K562 (cell line): Measurements from ENCODE around the gene ZMYND8. TPM values are rescaled to one million over a fixed set of nuclear protein-coding genes. Genes with fewer than 3 reads are reported as not detected.
A peak's percentile ranks its signal among the peaks of the same experiment; 100 is the strongest.

Experiments
- ARNT ChIP-seq, 2 experiments: fragments of 450-650 bp; IDR thresholded peaks; 2 replicates each; pipeline ENCODE4 v1.6.1; 2016; ENCODE audit warnings: mild to moderate bottlenecking in 1 of 2
- BRD9 ChIP-seq: fragments of 450-650 bp; IDR thresholded peaks from 2 replicates; pipeline ENCODE4 v1.6.1; 2018; ENCODE audit warnings: low read depth; ENCODE audit not compliant: partially characterized antibody
- CHD4 ChIP-seq: fragments of 200-600 bp; sonication (generic); IDR thresholded peaks from 3 replicates; pipeline ENCODE4 v1.6.1; 2012; ENCODE audit warnings: low read depth, mild to moderate bottlenecking, mixed read lengths, low read length, inconsistent platforms; ENCODE audit not compliant: insufficient read depth, insufficient replicate concordance, poor library complexity, severe bottlenecking
- DIDO1 ChIP-seq: fragments of 450-650 bp; IDR thresholded peaks from 2 replicates; pipeline ENCODE4 v1.6.1; 2016; ENCODE audit warnings: low read depth, missing biosample characterization, missing genetic modification characterization
- FOSL1 ChIP-seq: fragments of 200-800 bp; sonication (Bioruptor generic); conservative IDR thresholded peaks from 2 replicates; pipeline ENCODE4 v1.6.1; 2016; ENCODE audit warnings: missing genetic modification characterization, missing compliant biosample characterization
- FOXA3 ChIP-seq, 2 experiments: fragments of 450-650 bp in 1 of 2; sonication (generic) in 1 of 2; formaldehyde crosslinking; IDR thresholded peaks in 1 of 2; conservative IDR thresholded peaks in 1 of 2; 2 replicates each; pipeline versions ENCODE4 v1.4.0 to v1.8.0; 2020 to 2022; ENCODE audit warnings: mild to moderate bottlenecking in 2 of 2, missing genetic modification reagents in 1 of 2
- IRF9 ChIP-seq: fragments of 450-650 bp; IDR thresholded peaks from 2 replicates; pipeline ENCODE4 v1.6.1; 2016; ENCODE audit warnings: missing biosample characterization, missing genetic modification characterization
- JUN ChIP-seq, 2 experiments: sonication (generic) in 1 of 2; formaldehyde crosslinking in 1 of 2; IDR thresholded peaks; 2 replicates each; pipeline versions ENCODE4 v1.6.1 to v1.8.0; 2012 to 2022; ENCODE audit warnings: borderline replicate concordance in 2 of 2, mild to moderate bottlenecking in 2 of 2, improper control_type of control experiment in 1 of 2, low read depth in 1 of 2, low read length in 1 of 2, missing genetic modification reagents in 1 of 2
- L3MBTL2 ChIP-seq: fragments of 450-650 bp; IDR thresholded peaks from 2 replicates; pipeline ENCODE4 v1.6.1; 2016; ENCODE audit warnings: mild to moderate bottlenecking, moderate library complexity
- MEF2D ChIP-seq: conservative IDR thresholded peaks from 2 replicates; pipeline ENCODE4 v1.6.1; 2016; ENCODE audit warnings: low read depth, missing genetic modification characterization, missing compliant biosample characterization
- NFRKB ChIP-seq: fragments of 450-650 bp; IDR thresholded peaks from 2 replicates; pipeline ENCODE4 v1.6.1; 2016; ENCODE audit warnings: low read depth
- NR1H2 ChIP-seq: sonication (generic); formaldehyde crosslinking; IDR thresholded peaks from 2 replicates; pipeline ENCODE4 v1.4.0; 2020; ENCODE audit warnings: mild to moderate bottlenecking, missing genetic modification reagents
- NR2C1 ChIP-seq, 2 experiments: fragments of 450-650 bp; IDR thresholded peaks; 2 replicates each; pipeline ENCODE4 v1.6.1; 2017; ENCODE audit warnings: mild to moderate bottlenecking in 2 of 2, antibody characterized with exemption in 1 of 2, inconsistent platforms in 1 of 2, missing compliant biosample characterization in 1 of 2, missing genetic modification characterization in 1 of 2
- NR4A1 ChIP-seq, 2 experiments: fragments of 250-450 bp in 1 of 2; fragments of 450-650 bp in 1 of 2; sonication (Bioruptor Pico) in 1 of 2; IDR thresholded peaks; 2 replicates each; pipeline versions ENCODE4 v1.4.0 to v1.6.1; 2016 to 2020; ENCODE audit warnings: mild to moderate bottlenecking in 2 of 2, missing compliant biosample characterization in 1 of 2, missing genetic modification characterization in 1 of 2, moderate library complexity in 1 of 2
- POLR2A ChIP-seq: fragments of 450-650 bp; conservative IDR thresholded peaks from 2 replicates; pipeline ENCODE4 v1.6.1; 2016
- RCOR1 ChIP-seq, 2 experiments: IDR thresholded peaks; 2 replicates each; pipeline ENCODE4 v1.6.1; 2012; ENCODE audit warnings: low read depth in 2 of 2, low read length in 2 of 2, borderline replicate concordance in 1 of 2, improper control_type of control experiment in 1 of 2
- SMARCA4 ChIP-seq: fragments of 450-650 bp; IDR thresholded peaks from 2 replicates; pipeline ENCODE4 v1.6.1; 2016
- SMARCC2 ChIP-seq: fragments of 450-650 bp; IDR thresholded peaks from 2 replicates; pipeline ENCODE4 v1.6.1; 2017; ENCODE audit warnings: antibody characterized with exemption, moderate library complexity, mild to moderate bottlenecking, low read depth
- SPI1 ChIP-seq: IDR thresholded peaks from 2 replicates; pipeline ENCODE4 v1.6.1; 2011; ENCODE audit warnings: low read depth, low read length, control low read depth, borderline replicate concordance
- SRF ChIP-seq, 2 experiments: fragments of 250-450, 450-650 bp in 1 of 2; sonication (Bioruptor Pico) in 1 of 2; sonication (generic) in 1 of 2; formaldehyde crosslinking; IDR thresholded peaks; 2 replicates each; pipeline versions ENCODE4 v1.5.0 to v1.5.1; 2020 to 2022; ENCODE audit warnings: mild to moderate bottlenecking in 1 of 2, missing genetic modification reagents in 1 of 2
- TBP ChIP-seq: optimal IDR thresholded peaks from 2 replicates; pipeline ENCODE3; 2011; ENCODE audit warnings: low read depth, low read length, improper control_type of control experiment
- ZNF589 ChIP-seq: fragments of 200-800 bp; sonication (Bioruptor generic); IDR thresholded peaks from 2 replicates; pipeline ENCODE4 v1.6.1; 2016; ENCODE audit warnings: low read depth, missing genetic modification characterization, missing compliant biosample characterization
- ZNF639 ChIP-seq, 2 experiments: fragments of 200-800 bp in 1 of 2; sonication (Bioruptor generic) in 1 of 2; sonication (generic) in 1 of 2; formaldehyde crosslinking in 1 of 2; IDR thresholded peaks in 1 of 2; conservative IDR thresholded peaks in 1 of 2; 2 replicates each; pipeline versions ENCODE4 v1.5.0 to v1.6.1; 2016 to 2020; ENCODE audit warnings: missing compliant biosample characterization in 1 of 2, missing genetic modification characterization in 1 of 2, missing genetic modification reagents in 1 of 2
- polyA plus RNA-seq, 8 experiments: library from polyadenylated mRNA; depleted of rRNA in 4 of 8; stranded (reverse) in 5 of 8; unstranded in 3 of 8; fragments of >200 nt; fragmentation: Nextera tagmentation in 2 of 8; fragmentation: Illumina TruSeq in 1 of 8; extraction: Ambion mirVana in 2 of 8; extraction: Trizol in 1 of 8; gene quantifications; 2 replicates each; pipeline versions ENCODE4 v1.2.1 to v1.2.3, GENCODE V29; 2011 to 2014; ENCODE audit warnings: inconsistent platforms in 1 of 8, missing spikeins in 1 of 8
- total RNA-seq, 7 experiments: library from RNA; depleted of rRNA in 6 of 7; stranded (reverse); fragments of >200 nt in 6 of 7; fragmentation: Illumina TruSeq in 2 of 7; extraction: Trizol in 2 of 7; gene quantifications; 2 replicates each; pipeline versions ENCODE4 v1.2.1 to v1.2.3, GENCODE V29; 2011 to 2021; ENCODE audit warnings: low replicate concordance in 1 of 7

Gene ZMYND8
- total and polyA plus RNA-seq, 9 of the 15 experiments (the other 6 are each of a cell fraction or from before 2014, with no cell fraction given), result 31.8 to 148 (median 71.9) TPM

GRCh38 chr20:47392015-47392720 is 35.7 kb upstream of the ZMYND8 start (continued):
- TF ChIP-seq MEF2D (tag), result peak; percentile 80
- TF ChIP-seq TBP, result peak; percentile 71
- TF ChIP-seq FOXA3 (CRISPR knock-in tag; conservative IDR thresholded peaks at IDR 0.05 in 1 of 2, IDR thresholded peaks at IDR 0.05 in 1 of 2), result peak in 1 of 2 experiments; percentile 42; a peak in 1 of 4 replicates
- no peak for TF ChIP-seq NR4A1 (CRISPR knock-in tag; IDR thresholded peaks at IDR 0.05)
- TF ChIP-seq NR4A1 (tag; IDR thresholded peaks at IDR 0.05), result peak; percentile 82
- 0 out of 4 replicates have a peak, but pooled peaks of 1 of the 2 experiments have one; percentile 27 for TF ChIP-seq RCOR1 (IDR thresholded peaks at IDR 0.05; ENCODE audit: borderline replicate concordance in 1 of 2, low read depth in 2 of 2, low read length in 2 of 2)
- peak; percentile 94 for TF ChIP-seq NFRKB
- peak; percentile 71 for TF ChIP-seq IRF9 (tag)
- peak; percentile 81 for TF ChIP-seq SMARCA4
- 0 out of 2 replicates have a peak, but pooled peaks have one; percentile 14 for TF ChIP-seq SPI1
- no peak for TF ChIP-seq DIDO1 (tag)
- peak; percentile 90 to 99 for TF ChIP-seq SRF (CRISPR knock-in tag; IDR thresholded peaks at IDR 0.05)
- peak; percentile 60; the same call in 1 of the 2 replicates for TF ChIP-seq JUN (IDR thresholded peaks at IDR 0.05; ENCODE audit: borderline replicate concordance, low read depth, low read length)
- TF ChIP-seq JUN (CRISPR knock-in tag; IDR thresholded peaks at IDR 0.05; ENCODE audit: borderline replicate concordance), result no peak
- peak; percentile 69; the same call in 1 of the 2 replicates for TF ChIP-seq POLR2A
- TF ChIP-seq ARNT (IDR thresholded peaks at IDR 0.05), result peak in 1 of 2 experiments; percentile 21; a peak in 2 of 4 replicates
- peak in 1 of 2 experiments; percentile 75; a peak in 1 of 4 replicates for TF ChIP-seq ZNF639 (CRISPR knock-in tag; conservative IDR thresholded peaks at IDR 0.05 in 1 of 2, IDR thresholded peaks at IDR 0.05 in 1 of 2)
- peak; percentile 93 for TF ChIP-seq FOSL1 (tag)
- TF ChIP-seq BRD9, result peak; percentile 91
- TF ChIP-seq L3MBTL2, result peak; percentile 51
- no peak for TF ChIP-seq NR1H2
- TF ChIP-seq SMARCC2, result peak; percentile 27; the same call in 1 of the 2 replicates
- TF ChIP-seq CHD4, result no peak
- peak; percentile 94 for TF ChIP-seq ZNF589 (CRISPR knock-in tag)
- no peak for TF ChIP-seq NR2C1 (IDR thresholded peaks at IDR 0.05)
- peak; percentile 65; the same call in 1 of the 2 replicates for TF ChIP-seq NR2C1 (tag; IDR thresholded peaks at IDR 0.05)
